HEK293 (cell line): Measurements from ENCODE around the gene PMFBP1.

ENCODE experiments used
- CTCF ChIA-PET: fragments of 350-600 bp; formaldehyde crosslinking; extraction: SDS; loops from one replicate; lab custom pipeline; 2021; ENCODE audit warnings: antibody characterized with exemption; lab: Yijun Ruan, JAX
- POLR2A ChIA-PET: fragments of 300-600 bp; formaldehyde crosslinking; extraction: SDS; loops from one replicate; lab custom pipeline; 2020; ENCODE audit warnings: antibody characterized with exemption, inconsistent platforms; lab: Yijun Ruan, JAX
- H3K27ac ChIP-seq: fragments of 200-500 bp; sonication (Bioruptor generic); 2 replicates; pipeline ENCODE4 v1.5.1; 2014; ENCODE audit warnings: low read depth, low read length, control low read depth, inconsistent platforms; ENCODE audit errors: extremely low read depth
- H3K36me3 ChIP-seq, 2 experiments: fragments of 200-500 bp in 1 of 2; sonication (Bioruptor generic) in 1 of 2; 1 replicate in 1 of 2; 2 replicates in 1 of 2; pipeline ENCODE4 v1.5.1; 2014 to 2017; ENCODE audit warnings: inconsistent platforms in 2 of 2, low read length in 2 of 2; ENCODE audit not compliant: control insufficient read depth in 2 of 2, insufficient read depth in 1 of 2
- H3K4me1 ChIP-seq: fragments of 200-500 bp; sonication (Bioruptor generic); 2 replicates; pipeline ENCODE4 v1.5.1; 2014; ENCODE audit warnings: mild to moderate bottlenecking, low read length, inconsistent platforms; ENCODE audit not compliant: control insufficient read depth, insufficient read depth
- H3K4me3 ChIP-seq: 2 replicates; pipeline ENCODE4 v1.5.1; 2011; ENCODE audit warnings: low read depth, mild to moderate bottlenecking, control low read depth, low read length, moderate library complexity
- H3K9me3 ChIP-seq: fragments of 200-500 bp; sonication (Bioruptor generic); 2 replicates; pipeline ENCODE4 v1.5.1; 2014; ENCODE audit warnings: low read depth, low read length, inconsistent platforms; ENCODE audit not compliant: control insufficient read depth, insufficient read depth
- GFI1B ChIP-seq: fragments of 450-650 bp; formaldehyde crosslinking; IDR thresholded peaks from 2 replicates; pipeline ENCODE4 v1.5.1; 2016; ENCODE audit warnings: missing biosample characterization, missing genetic modification characterization
- HOXC10 ChIP-seq: sonication (generic); formaldehyde crosslinking; IDR thresholded peaks from 2 replicates; pipeline ENCODE4 v1.8.1; 2023; ENCODE audit warnings: mild to moderate bottlenecking, missing genetic modification reagents
- SCRT2 ChIP-seq: fragments of 450-650 bp; formaldehyde crosslinking; IDR thresholded peaks from 2 replicates; pipeline ENCODE4 v1.5.1; 2016; ENCODE audit warnings: missing biosample characterization, missing genetic modification characterization
- SP7 ChIP-seq: fragments of 450-650 bp; formaldehyde crosslinking; IDR thresholded peaks from 2 replicates; pipeline ENCODE4 v1.5.1; 2016; ENCODE audit warnings: missing biosample characterization, missing genetic modification characterization
- ZBTB17 ChIP-seq: fragments of 450-650 bp; formaldehyde crosslinking; IDR thresholded peaks from 2 replicates; pipeline ENCODE4 v1.5.1; 2016; ENCODE audit warnings: missing biosample characterization, missing genetic modification characterization
- ZNF146 ChIP-seq: fragments of 450-650 bp; formaldehyde crosslinking; IDR thresholded peaks from 2 replicates; pipeline ENCODE4 v1.5.1; 2016; ENCODE audit warnings: missing biosample characterization, missing genetic modification characterization
- ZNF155 ChIP-seq: fragments of 450-650 bp; formaldehyde crosslinking; IDR thresholded peaks from 2 replicates; pipeline ENCODE4 v1.5.1; 2016; ENCODE audit warnings: missing biosample characterization, missing genetic modification characterization
- ZNF37A ChIP-seq: fragments of 450-650 bp; IDR thresholded peaks from 2 replicates; pipeline ENCODE4 v1.5.1; 2018; ENCODE audit warnings: missing biosample characterization, missing genetic modification characterization
- ZNF416 ChIP-seq: fragments of 450-650 bp; formaldehyde crosslinking; IDR thresholded peaks from 2 replicates; pipeline ENCODE4 v1.5.1; 2016; ENCODE audit warnings: missing biosample characterization, missing genetic modification characterization
- ZNF48 ChIP-seq: fragments of 450-650 bp; formaldehyde crosslinking; IDR thresholded peaks from 2 replicates; pipeline ENCODE4 v1.5.1; 2016; ENCODE audit warnings: missing biosample characterization, missing genetic modification characterization
- ZNF521 ChIP-seq: fragments of 450-650 bp; formaldehyde crosslinking; IDR thresholded peaks from 2 replicates; pipeline ENCODE4 v1.5.1; 2017; ENCODE audit warnings: missing biosample characterization, mild to moderate bottlenecking, missing genetic modification characterization
- ZNF544 ChIP-seq: fragments of 450-650 bp; formaldehyde crosslinking; IDR thresholded peaks from 2 replicates; pipeline ENCODE4 v1.5.0; 2017; ENCODE audit warnings: missing biosample characterization, missing genetic modification characterization
- ZNF561 ChIP-seq: fragments of 450-650 bp; IDR thresholded peaks from 2 replicates; pipeline ENCODE4 v1.5.1; 2018; ENCODE audit warnings: missing biosample characterization, missing genetic modification characterization, borderline replicate concordance
- ZNF660 ChIP-seq: fragments of 450-650 bp; IDR thresholded peaks from 2 replicates; pipeline ENCODE4 v1.5.1; 2018; ENCODE audit warnings: missing biosample characterization, mild to moderate bottlenecking, missing genetic modification characterization
- ZNF768 ChIP-seq: fragments of 450-650 bp; formaldehyde crosslinking; IDR thresholded peaks from 2 replicates; pipeline ENCODE4 v1.5.1; 2018; ENCODE audit warnings: missing biosample characterization, mild to moderate bottlenecking, missing genetic modification characterization
- ZSCAN23 ChIP-seq: fragments of 450-650 bp; formaldehyde crosslinking; IDR thresholded peaks from 2 replicates; pipeline ENCODE4 v1.5.1; 2016; ENCODE audit warnings: missing biosample characterization, missing genetic modification characterization
- TF ChIP-seq, protein P1 (sequence below): fragments of 450-650 bp; formaldehyde crosslinking; IDR thresholded peaks from 2 replicates; pipeline ENCODE4 v1.5.1; 2016; ENCODE audit warnings: missing biosample characterization, missing genetic modification characterization
- TF ChIP-seq, protein P2 (sequence below): fragments of 450-650 bp; formaldehyde crosslinking; IDR thresholded peaks from 2 replicates; pipeline ENCODE4 v1.5.1; 2017; ENCODE audit warnings: missing biosample characterization, missing genetic modification characterization

PMFBP1 gene

DNA sequence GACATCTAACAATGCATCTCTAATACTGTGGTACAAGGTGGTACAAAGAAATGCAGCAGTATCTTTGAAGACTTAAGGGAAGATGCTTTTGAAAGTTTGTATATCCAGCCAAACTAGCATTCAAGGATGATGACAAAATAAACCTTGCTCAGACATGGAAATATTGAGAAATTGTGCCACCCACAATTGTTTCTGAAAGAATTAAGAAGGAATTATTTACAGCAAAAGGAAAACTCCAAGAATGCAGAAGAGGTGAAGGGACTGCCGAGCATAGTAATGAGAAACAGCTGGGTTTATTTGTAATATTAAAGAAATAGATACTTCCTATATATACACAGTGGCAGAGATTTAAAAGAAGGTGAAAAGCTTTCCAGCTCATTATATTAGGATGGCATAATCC lies 29.5 kb downstream of the PMFBP1 start:
- CTCF ChIA-PET = interaction anchor here (2.9 kb wide), 1 partner anchor 17 kb away, joined by 9 read pairs; no protein-coding TSS in a partner anchor
- TF ChIP-seq, protein P1, sequence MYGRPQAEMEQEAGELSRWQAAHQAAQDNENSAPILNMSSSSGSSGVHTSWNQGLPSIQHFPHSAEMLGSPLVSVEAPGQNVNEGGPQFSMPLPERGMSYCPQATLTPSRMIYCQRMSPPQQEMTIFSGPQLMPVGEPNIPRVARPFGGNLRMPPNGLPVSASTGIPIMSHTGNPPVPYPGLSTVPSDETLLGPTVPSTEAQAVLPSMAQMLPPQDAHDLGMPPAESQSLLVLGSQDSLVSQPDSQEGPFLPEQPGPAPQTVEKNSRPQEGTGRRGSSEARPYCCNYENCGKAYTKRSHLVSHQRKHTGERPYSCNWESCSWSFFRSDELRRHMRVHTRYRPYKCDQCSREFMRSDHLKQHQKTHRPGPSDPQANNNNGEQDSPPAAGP (tag by site-specific recombination) = no peak
- no peak for TF ChIP-seq ZNF37A (tag by site-specific recombination)
- TF ChIP-seq ZNF561 (tag by site-specific recombination) = no peak
- TF ChIP-seq, protein P2, sequence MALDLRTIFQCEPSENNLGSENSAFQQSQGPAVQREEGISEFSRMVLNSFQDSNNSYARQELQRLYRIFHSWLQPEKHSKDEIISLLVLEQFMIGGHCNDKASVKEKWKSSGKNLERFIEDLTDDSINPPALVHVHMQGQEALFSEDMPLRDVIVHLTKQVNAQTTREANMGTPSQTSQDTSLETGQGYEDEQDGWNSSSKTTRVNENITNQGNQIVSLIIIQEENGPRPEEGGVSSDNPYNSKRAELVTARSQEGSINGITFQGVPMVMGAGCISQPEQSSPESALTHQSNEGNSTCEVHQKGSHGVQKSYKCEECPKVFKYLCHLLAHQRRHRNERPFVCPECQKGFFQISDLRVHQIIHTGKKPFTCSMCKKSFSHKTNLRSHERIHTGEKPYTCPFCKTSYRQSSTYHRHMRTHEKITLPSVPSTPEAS (tag by site-specific recombination) = no peak
- no peak for TF ChIP-seq ZNF155 (tag by site-specific recombination)
- no peak for TF ChIP-seq GFI1B (tag by site-specific recombination)
- TF ChIP-seq SP7 (tag by site-specific recombination) = no peak
- Histone ChIP-seq H3K9me3 (no peaks in the 10 kb centered on the region), H3K36me3 (no peaks in the 10 kb centered on the region), H3K4me1 (no peaks in the 10 kb centered on the region), H3K4me3 (no peak overlapping the region), H3K27ac (no peak overlapping the region)
- POLR2A ChIA-PET = no interaction called here

GRCh38 chr16:72139908-72140307 lies 32.0 kb downstream of the PMFBP1 start:
- ChIA-PET CTCF (interaction anchor here (0.8 kb wide), 1 partner anchor 10 kb away, joined by 3 read pairs; no protein-coding TSS in a partner anchor), POLR2A (no interaction called here)
- TF ChIP-seq ZNF544 (no peak), ZNF146 (tag by site-specific recombination) (peak; percentile 29; the same call in 1 of the 2 replicates)
- no peak overlapping the region for H3K4me3 ChIP-seq
- no peak overlapping the region for H3K27ac ChIP-seq
- H3K36me3 ChIP-seq = peaks cover 0 to 4% of the 10 kb centered on the region in 2 experiments; a peak in 1 of 3 replicates
- no peaks in the 10 kb centered on the region for H3K4me1 ChIP-seq
- H3K9me3 ChIP-seq = no peaks in the 10 kb centered on the region

GRCh38 chr16:72138064-72138572 lies 33.8 kb downstream of the PMFBP1 start:
- CTCF ChIA-PET = no interaction called here
- Histone ChIP-seq H3K36me3 (peaks cover 0 to 4% of the 10 kb centered on the region in 2 experiments; a peak in 1 of 3 replicates), H3K9me3 (no peaks in the 10 kb centered on the region), H3K27ac (no peak overlapping the region), H3K4me3 (no peak overlapping the region), H3K4me1 (no peaks in the 10 kb centered on the region)
- POLR2A ChIA-PET = no interaction called here
- no peak for TF ChIP-seq SCRT2 (tag by site-specific recombination)
- no peak for TF ChIP-seq ZNF416 (tag by site-specific recombination)
- no peak for TF ChIP-seq HOXC10 (CRISPR knock-in tag)
- no peak for TF ChIP-seq ZNF521 (tag by site-specific recombination)
- TF ChIP-seq ZNF768 (tag by site-specific recombination) = no peak
- TF ChIP-seq ZBTB17 (tag by site-specific recombination) = no peak
- no peak for TF ChIP-seq ZSCAN23 (tag by site-specific recombination)
- no peak for TF ChIP-seq ZNF48 (tag by site-specific recombination)
- TF ChIP-seq ZNF660 = no peak
